ENCODE measurements around the gene KCND3.

Gene KCND3

DNA sequence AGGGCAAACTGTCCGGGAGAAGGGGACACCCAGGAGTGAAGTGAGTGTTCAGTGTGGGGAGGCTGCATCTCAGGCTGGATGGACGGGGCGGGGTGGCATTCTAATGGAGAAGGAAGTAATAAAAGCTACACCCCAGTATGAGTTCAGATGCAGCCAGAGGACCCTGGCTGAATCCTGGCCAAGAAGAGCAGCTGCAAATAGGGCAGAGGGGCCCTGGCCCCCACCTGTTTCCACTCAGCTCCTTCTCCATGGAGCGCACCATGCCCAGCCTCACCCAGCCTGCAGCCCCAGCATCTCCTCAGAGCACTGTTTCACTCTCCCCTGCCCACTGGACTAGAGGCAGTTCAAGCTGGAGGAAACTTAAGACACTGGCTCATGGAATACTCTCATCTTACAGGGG, 46.4 kb downstream of the KCND3 start:
- DNase-seq (ENCODE audit: low read depth): no peak
- TF ChIP-seq, protein P1, sequence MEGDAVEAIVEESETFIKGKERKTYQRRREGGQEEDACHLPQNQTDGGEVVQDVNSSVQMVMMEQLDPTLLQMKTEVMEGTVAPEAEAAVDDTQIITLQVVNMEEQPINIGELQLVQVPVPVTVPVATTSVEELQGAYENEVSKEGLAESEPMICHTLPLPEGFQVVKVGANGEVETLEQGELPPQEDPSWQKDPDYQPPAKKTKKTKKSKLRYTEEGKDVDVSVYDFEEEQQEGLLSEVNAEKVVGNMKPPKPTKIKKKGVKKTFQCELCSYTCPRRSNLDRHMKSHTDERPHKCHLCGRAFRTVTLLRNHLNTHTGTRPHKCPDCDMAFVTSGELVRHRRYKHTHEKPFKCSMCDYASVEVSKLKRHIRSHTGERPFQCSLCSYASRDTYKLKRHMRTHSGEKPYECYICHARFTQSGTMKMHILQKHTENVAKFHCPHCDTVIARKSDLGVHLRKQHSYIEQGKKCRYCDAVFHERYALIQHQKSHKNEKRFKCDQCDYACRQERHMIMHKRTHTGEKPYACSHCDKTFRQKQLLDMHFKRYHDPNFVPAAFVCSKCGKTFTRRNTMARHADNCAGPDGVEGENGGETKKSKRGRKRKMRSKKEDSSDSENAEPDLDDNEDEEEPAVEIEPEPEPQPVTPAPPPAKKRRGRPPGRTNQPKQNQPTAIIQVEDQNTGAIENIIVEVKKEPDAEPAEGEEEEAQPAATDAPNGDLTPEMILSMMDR (IDR thresholded peaks at IDR 0.05; ENCODE audit: low read length, missing control alignments): no peak
- H3K4me3 ChIP-seq (replicated peaks; ENCODE audit: low read depth, low read length): no peak overlapping the region

DNA sequence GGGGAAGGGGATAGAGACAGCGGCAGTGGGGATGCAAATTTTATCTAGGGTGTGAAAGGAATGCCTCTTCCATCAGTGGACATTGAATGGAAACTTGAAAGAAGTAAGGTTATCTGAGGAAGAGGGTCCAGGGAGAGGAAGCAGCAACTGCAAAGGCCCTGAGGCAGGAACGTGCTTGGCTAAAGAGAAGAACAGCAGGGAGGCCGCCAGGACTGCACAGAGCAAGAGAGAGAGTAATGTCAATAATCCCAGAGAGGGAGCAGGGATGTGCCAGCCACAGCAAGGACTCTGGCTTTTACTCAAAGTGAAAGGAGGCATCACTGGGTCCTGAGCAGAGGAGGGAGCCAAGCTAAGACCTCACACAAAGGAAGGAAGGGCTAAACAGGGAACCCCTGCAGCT, 50.9 kb downstream of the KCND3 start:
- H3K4me3 ChIP-seq (replicated peaks; ENCODE audit: low read depth, low read length): no peak overlapping the region
- no peak for DNase-seq (ENCODE audit: low read depth)
- TF ChIP-seq, protein P1 (IDR thresholded peaks at IDR 0.05; ENCODE audit: low read length, missing control alignments): no peak

DNA sequence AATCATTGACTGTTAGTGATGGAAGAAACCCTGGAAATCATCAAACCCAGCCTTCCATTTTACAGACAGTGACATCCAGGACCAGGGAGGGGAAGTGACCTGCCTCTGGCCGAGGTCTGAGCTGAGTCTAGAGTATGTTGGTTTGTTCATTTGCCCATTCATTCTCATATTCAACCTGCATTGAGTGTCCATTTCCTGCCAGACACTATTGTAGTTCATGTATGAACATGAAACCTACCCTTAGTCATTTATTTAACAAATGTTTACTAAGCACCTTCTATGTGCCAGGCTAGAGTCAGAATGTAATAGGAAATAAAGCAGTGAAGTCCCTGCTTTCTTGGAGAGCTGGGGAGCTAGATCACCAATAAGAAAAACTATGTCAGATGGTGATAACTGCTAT, 51.3 kb downstream of the KCND3 start:
- H3K4me3 ChIP-seq (replicated peaks; ENCODE audit: low read depth, low read length): no peak overlapping the region
- TF ChIP-seq, protein P1 (IDR thresholded peaks at IDR 0.05; ENCODE audit: low read length, missing control alignments): no peak
- DNase-seq (ENCODE audit: low read depth): no peak

DNA sequence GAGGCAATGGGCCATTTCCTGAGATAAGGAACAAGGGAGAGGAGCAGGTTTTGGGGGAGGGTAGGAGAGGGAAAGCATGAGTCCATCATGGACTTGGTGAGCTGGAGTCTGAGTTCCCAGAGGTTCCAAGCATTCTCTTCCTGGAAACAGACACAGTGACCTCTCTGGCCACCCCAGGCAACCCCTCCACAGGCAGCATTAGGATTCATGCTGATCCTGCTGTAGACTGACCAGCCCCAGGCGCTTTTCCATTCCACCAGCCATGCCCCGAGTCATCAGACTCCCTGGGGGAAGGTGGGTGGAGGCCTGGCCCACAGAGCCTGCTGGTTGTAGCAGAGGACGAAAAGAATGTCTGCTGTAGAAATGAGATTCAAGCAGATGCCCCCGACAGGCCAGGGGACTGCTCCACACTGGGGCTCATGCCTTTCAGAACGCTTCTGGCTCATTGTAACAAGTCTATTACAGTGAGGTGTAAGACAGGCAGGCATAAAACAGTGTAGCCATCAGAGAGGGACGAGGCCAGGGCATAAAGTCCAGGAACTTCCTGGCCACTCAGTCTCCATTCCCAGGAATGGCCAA, 52.2 kb downstream of the KCND3 start:
- no peak overlapping the region for H3K4me3 ChIP-seq (replicated peaks; ENCODE audit: low read depth, low read length)
- TF ChIP-seq, protein P1 (IDR thresholded peaks at IDR 0.05; ENCODE audit: low read length, missing control alignments): no peak
- DNase-seq (ENCODE audit: low read depth): no peak

DNA sequence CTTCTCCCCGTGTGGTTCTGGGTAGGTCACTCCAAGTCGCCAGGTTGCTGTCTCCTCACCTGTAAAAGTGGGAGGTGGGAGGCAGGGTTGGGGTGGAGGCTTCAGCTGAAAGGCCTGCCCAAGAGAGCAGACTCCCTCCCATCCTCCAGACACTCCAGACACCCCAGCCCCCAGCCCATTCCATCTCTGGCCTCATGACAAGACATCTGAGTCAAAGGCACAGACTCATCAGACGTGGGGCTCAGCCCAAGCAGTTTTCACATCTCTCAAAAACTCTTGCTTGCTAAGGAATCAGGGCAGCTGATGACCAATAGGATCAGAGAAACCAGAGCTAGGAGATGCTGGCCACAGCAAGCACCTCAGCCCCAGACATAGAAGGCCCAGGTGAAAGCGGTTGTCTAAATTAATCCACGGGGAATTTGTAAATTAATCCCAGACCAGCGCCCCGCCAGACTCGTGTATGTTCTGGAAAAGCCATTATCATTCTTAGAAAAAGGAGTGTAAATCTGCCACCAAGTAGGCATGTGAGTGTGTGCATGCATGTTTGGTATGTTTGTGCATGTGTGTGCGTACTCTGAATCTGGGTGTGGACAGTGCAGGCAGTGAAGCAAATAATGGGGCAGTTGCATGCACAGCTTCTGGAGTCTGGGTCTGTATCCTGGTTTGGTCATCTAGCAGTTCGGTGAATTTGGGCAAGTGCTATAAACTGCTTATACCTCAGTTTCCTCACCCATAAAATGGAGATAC, 55.2 kb downstream of the KCND3 start:
- DNase-seq (ENCODE audit: low read depth): no peak
- no peak overlapping the region for H3K4me3 ChIP-seq (replicated peaks; ENCODE audit: low read depth, low read length)
- TF ChIP-seq, protein P1 (IDR thresholded peaks at IDR 0.05; ENCODE audit: low read length, missing control alignments): no peak

DNA sequence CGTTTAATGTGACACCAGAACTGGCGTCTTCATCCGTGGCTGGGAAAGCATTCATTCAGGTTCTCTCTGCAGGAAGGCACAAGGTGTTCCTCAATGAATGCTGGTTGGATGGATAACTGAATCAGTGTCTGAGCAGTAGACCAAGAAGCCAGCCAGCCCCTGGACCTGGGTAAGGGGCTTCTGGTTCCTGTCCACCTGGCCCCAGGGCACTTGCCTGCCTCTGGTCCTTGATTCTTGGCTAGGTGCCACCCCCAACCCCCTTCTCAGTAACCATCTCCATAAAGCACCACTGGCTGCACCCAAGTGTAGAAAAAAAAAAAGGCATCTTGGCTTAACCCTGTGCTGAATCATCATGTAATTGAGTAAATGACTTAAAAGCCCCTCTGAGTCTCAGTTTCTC, 59.1 kb downstream of the KCND3 start:
- DNase-seq (ENCODE audit: low read depth): no peak
- H3K4me3 ChIP-seq (replicated peaks; ENCODE audit: low read depth, low read length): no peak overlapping the region
- TF ChIP-seq, protein P1 (IDR thresholded peaks at IDR 0.05; ENCODE audit: low read length, missing control alignments): no peak

DNA sequence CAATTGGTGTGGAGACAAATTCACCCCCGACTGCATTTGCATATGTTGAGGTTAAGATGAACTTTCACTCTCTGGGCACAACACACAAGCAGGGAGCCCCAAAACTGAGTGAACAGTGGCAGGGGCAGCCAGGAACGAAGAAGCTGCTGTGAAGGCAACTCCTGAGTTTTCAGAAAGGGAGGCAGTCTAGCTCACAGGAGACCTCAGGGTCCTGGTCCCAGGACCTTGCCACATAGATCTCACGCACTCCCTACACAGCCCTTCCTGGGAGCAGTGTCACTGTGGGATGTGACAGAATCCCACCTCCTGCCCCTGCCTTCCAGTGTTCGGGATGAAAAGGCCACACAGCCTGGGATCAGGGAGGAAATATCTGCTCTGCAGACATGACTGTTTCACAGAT, 60.9 kb downstream of the KCND3 start:
- H3K4me3 ChIP-seq (replicated peaks; ENCODE audit: low read depth, low read length): no peak overlapping the region
- TF ChIP-seq, protein P1 (IDR thresholded peaks at IDR 0.05; ENCODE audit: low read length, missing control alignments): no peak
- DNase-seq (ENCODE audit: low read depth): no peak
